GM19240 (cell line): ENCODE data around the gene HTR3E.

Source experiments
- DNase-seq: peaks from one replicate; pipeline ENCODE4 v3.0.0; 2011; ENCODE audit warnings: low spot score; ENCODE audit not compliant: insufficient read length

Gene HTR3E

GRCh38 chr3:184155644-184156521 lies 59.0 kb downstream of the HTR3E start:
- DNase-seq, result peak; percentile 52

GRCh38 chr3:184156522-184156955 lies 59.7 kb downstream of the HTR3E start:
- no peak for DNase-seq
